ENCODE results near the gene SERPINB4. TPM values are rescaled to one million over a fixed set of nuclear protein-coding genes. Genes with fewer than 3 reads are reported as not detected.

The SERPINB4 gene
- total and polyA plus RNA-seq, 2 of the 13 experiments (the other 11 are each of a cell fraction or from before 2014, with no cell fraction given) = not detected

DNA sequence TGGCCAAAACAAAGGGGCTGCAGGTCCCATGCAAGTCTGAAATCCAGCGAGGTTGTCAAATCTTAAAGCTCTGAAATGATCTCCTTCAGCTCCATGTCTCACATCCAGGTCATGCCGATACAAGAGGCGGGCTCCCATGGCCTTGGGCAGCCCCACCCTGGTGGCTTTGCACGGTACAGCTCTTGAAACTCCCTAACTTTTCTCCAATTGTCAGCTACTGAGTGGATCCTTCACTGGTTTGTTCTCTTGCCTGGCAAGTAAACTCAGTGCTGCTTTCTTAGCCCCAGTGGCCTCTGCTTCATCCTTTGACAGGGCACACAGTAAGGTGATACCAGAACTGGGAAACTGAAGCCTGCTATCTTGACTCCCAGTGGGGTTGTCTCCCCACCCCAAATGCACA is 30.6 kb downstream of the SERPINB4 start:
- no peaks in the 10 kb centered on the region for H3K79me2 ChIP-seq (ENCODE audit: insufficient read depth, low read length)
- H3K36me3 ChIP-seq (replicated peaks in 1 of 2; ENCODE audit: control insufficient read depth in 1 of 2, insufficient read depth in 2 of 2, low read length in 2 of 2) = no peaks in the 10 kb centered on the region
- POLR2A ChIA-PET = no interaction called here
- 21% methylated on average over 3 of the region's 4 CpGs for WGBS (ENCODE audit: low lambda C conversion rate)
- no peak for DNase-seq (ENCODE audit: low spot score)
- no peak for ATAC-seq
- in situ Hi-C loops (cut with HindIII; ENCODE audit: extremely low pct_ligation_motif_present, low pct_unique_long_range_greater_than_20kb) (no loop called here), intact Hi-C loops (cut with micrococcal nuclease; ENCODE audit: unreplicated experiment) (no loop called here)
- BruUV-seq (replicated peaks) = no TSS peak
- H3K27ac ChIP-seq (ENCODE audit: extremely low read length, insufficient read depth, low read length) = no peak overlapping the region
- H2AFZ ChIP-seq (ENCODE audit: low read length) = no peak overlapping the region
- TF ChIP-seq SMAD3 (CRISPR knock-in tag; IDR thresholded peaks at IDR 0.05) (no peak), SIN3B (IDR thresholded peaks at IDR 0.05; ENCODE audit: low read length) (no peak), KLF12 (CRISPR knock-in tag; IDR thresholded peaks at IDR 0.05; ENCODE audit: borderline replicate concordance) (no peak), ZNF24 (IDR thresholded peaks at IDR 0.05) (no peak), RBM22 (optimal IDR thresholded peaks at IDR 0.05; ENCODE audit: low read length) (no peak), BRCA1 (CRISPR knock-in tag; IDR thresholded peaks at IDR 0.05) (no peak), HNRNPK (IDR thresholded peaks at IDR 0.05; ENCODE audit: low read depth, low read length, poor library complexity, severe bottlenecking) (no peak), RAD21 (CRISPR knock-in tag; IDR thresholded peaks at IDR 0.05) (no peak), ZNF839 (CRISPR knock-in tag; IDR thresholded peaks at IDR 0.05; ENCODE audit: borderline replicate concordance) (no peak), CEBPG (CRISPR knock-in tag; IDR thresholded peaks at IDR 0.05) (no peak), PAWR (CRISPR knock-in tag; IDR thresholded peaks at IDR 0.05; ENCODE audit: borderline replicate concordance) (no peak)
- TF ChIP-seq, protein P1, sequence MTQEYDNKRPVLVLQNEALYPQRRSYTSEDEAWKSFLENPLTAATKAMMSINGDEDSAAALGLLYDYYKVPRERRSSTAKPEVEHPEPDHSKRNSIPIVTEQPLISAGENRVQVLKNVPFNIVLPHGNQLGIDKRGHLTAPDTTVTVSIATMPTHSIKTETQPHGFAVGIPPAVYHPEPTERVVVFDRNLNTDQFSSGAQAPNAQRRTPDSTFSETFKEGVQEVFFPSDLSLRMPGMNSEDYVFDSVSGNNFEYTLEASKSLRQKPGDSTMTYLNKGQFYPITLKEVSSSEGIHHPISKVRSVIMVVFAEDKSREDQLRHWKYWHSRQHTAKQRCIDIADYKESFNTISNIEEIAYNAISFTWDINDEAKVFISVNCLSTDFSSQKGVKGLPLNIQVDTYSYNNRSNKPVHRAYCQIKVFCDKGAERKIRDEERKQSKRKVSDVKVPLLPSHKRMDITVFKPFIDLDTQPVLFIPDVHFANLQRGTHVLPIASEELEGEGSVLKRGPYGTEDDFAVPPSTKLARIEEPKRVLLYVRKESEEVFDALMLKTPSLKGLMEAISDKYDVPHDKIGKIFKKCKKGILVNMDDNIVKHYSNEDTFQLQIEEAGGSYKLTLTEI (CRISPR knock-in tag; conservative IDR thresholded peaks at IDR 0.05) = no peak
- TF ChIP-seq, protein P2, sequence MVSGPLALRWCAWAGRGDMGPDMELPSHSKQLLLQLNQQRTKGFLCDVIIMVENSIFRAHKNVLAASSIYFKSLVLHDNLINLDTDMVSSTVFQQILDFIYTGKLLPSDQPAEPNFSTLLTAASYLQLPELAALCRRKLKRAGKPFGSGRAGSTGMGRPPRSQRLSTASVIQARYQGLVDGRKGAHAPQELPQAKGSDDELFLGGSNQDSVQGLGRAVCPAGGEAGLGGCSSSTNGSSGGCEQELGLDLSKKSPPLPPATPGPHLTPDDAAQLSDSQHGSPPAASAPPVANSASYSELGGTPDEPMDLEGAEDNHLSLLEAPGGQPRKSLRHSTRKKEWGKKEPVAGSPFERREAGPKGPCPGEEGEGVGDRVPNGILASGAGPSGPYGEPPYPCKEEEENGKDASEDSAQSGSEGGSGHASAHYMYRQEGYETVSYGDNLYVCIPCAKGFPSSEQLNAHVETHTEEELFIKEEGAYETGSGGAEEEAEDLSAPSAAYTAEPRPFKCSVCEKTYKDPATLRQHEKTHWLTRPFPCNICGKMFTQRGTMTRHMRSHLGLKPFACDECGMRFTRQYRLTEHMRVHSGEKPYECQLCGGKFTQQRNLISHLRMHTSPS (CRISPR knock-in tag; IDR thresholded peaks at IDR 0.05; ENCODE audit: low read depth) = no peak
- TF ChIP-seq, protein P3, sequence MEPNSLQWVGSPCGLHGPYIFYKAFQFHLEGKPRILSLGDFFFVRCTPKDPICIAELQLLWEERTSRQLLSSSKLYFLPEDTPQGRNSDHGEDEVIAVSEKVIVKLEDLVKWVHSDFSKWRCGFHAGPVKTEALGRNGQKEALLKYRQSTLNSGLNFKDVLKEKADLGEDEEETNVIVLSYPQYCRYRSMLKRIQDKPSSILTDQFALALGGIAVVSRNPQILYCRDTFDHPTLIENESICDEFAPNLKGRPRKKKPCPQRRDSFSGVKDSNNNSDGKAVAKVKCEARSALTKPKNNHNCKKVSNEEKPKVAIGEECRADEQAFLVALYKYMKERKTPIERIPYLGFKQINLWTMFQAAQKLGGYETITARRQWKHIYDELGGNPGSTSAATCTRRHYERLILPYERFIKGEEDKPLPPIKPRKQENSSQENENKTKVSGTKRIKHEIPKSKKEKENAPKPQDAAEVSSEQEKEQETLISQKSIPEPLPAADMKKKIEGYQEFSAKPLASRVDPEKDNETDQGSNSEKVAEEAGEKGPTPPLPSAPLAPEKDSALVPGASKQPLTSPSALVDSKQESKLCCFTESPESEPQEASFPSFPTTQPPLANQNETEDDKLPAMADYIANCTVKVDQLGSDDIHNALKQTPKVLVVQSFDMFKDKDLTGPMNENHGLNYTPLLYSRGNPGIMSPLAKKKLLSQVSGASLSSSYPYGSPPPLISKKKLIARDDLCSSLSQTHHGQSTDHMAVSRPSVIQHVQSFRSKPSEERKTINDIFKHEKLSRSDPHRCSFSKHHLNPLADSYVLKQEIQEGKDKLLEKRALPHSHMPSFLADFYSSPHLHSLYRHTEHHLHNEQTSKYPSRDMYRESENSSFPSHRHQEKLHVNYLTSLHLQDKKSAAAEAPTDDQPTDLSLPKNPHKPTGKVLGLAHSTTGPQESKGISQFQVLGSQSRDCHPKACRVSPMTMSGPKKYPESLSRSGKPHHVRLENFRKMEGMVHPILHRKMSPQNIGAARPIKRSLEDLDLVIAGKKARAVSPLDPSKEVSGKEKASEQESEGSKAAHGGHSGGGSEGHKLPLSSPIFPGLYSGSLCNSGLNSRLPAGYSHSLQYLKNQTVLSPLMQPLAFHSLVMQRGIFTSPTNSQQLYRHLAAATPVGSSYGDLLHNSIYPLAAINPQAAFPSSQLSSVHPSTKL (CRISPR knock-in tag; IDR thresholded peaks at IDR 0.05) = no peak
- TF ChIP-seq, protein P4, sequence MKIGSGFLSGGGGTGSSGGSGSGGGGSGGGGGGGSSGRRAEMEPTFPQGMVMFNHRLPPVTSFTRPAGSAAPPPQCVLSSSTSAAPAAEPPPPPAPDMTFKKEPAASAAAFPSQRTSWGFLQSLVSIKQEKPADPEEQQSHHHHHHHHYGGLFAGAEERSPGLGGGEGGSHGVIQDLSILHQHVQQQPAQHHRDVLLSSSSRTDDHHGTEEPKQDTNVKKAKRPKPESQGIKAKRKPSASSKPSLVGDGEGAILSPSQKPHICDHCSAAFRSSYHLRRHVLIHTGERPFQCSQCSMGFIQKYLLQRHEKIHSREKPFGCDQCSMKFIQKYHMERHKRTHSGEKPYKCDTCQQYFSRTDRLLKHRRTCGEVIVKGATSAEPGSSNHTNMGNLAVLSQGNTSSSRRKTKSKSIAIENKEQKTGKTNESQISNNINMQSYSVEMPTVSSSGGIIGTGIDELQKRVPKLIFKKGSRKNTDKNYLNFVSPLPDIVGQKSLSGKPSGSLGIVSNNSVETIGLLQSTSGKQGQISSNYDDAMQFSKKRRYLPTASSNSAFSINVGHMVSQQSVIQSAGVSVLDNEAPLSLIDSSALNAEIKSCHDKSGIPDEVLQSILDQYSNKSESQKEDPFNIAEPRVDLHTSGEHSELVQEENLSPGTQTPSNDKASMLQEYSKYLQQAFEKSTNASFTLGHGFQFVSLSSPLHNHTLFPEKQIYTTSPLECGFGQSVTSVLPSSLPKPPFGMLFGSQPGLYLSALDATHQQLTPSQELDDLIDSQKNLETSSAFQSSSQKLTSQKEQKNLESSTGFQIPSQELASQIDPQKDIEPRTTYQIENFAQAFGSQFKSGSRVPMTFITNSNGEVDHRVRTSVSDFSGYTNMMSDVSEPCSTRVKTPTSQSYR (CRISPR knock-in tag; IDR thresholded peaks at IDR 0.05; ENCODE audit: borderline replicate concordance) = no peak
- no peaks in the 10 kb centered on the region for H3K4me1 ChIP-seq (ENCODE audit: insufficient read depth, low read length)
- no peak overlapping the region for H3K4me2 ChIP-seq (ENCODE audit: low read depth, low read length)
- H4K20me1 ChIP-seq (ENCODE audit: insufficient read depth, low read length) = no peaks in the 10 kb centered on the region
- no peak overlapping the region for H3K9ac ChIP-seq (ENCODE audit: insufficient read depth, low read depth, low read length)
- H3K9me3 ChIP-seq (ENCODE audit: low read length) = no peaks in the 10 kb centered on the region
- FAIRE-seq = no peak
- no peak overlapping the region for H3K4me3 ChIP-seq (replicated peaks in 1 of 3; ENCODE audit: insufficient read depth in 1 of 3, low read depth in 2 of 3, low read length in 3 of 3)
- no peaks in the 10 kb centered on the region for H3K27me3 ChIP-seq (ENCODE audit: control insufficient read depth in 1 of 2, insufficient read depth in 2 of 2, low read length in 2 of 2)
- CTCF ChIA-PET (ENCODE audit: low intra/inter-chr PET ratio, low total read pairs) = no interaction called here

Data from HepG2 (cell line).